GM04504 (cell line): ENCODE results near the gene FARP1.

Experiments used
- DNase-seq: peaks from one replicate; pipeline ENCODE4 v3.0.0-alpha.2; 2012; ENCODE audit warnings: low read depth

The FARP1 gene

DNA sequence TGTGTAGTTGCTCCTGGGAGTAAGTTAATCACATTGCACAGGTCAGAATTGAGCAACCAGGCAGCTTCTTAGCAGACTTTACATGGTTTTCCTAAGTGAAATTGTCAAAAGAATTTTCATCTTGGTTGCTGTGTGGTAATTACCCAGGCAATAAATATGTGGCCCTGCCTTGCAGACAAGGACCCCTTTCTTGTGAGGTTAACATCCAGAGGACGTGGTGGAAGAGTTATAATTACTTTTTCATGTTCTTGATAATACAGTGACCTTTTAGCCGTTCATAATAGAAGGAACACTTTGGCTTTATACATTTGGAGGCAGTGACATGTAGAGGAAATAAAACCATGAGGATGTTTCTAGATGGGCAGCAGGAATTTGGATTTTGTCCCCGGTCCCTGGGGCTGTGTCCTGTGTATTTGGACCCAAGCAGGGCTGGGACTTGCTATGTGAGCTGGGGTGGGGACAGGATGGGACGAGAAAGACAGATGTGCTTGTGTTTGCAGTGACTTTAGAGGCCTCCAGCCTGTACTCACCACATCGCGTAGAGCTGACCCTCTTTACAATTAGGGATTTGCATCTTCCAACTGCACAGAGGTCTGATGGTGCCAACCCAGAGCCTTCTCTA lies 277.8 kb downstream of the FARP1 start:
- no peak for DNase-seq

- DNase-seq, result no peak
Measured at GRCh38 chr13:98422046-98422445, 279.2 kb downstream of the FARP1 start.

DNA sequence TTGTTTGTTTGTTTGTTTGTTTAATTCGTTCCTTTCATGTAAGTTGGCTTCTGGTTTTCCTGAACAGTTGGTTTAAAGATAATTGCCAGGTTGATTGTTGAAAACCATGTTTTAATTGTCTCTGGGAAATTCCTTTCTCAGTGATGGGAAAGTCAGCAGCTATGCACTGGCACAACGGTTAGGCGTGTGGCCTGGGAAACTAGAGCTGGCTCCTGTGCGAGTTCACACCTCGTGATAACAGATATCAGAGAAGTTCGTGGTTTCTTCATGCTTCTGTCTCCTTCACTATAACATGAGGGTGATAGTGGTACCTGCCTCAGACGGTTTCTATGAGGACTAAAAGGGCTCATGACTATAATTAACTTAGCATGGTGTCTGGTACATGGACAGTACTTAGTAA lies 280.5 kb downstream of the FARP1 start:
- DNase-seq, result no peak

GRCh38 chr13:98427331-98427995 lies 284.6 kb downstream of the FARP1 start:
- no peak for DNase-seq

GRCh38 chr13:98428256-98428966 lies 285.5 kb downstream of the FARP1 start:
- no peak for DNase-seq

GRCh38 chr13:98429081-98429480 lies 286.2 kb downstream of the FARP1 start:
- DNase-seq, result no peak

DNA sequence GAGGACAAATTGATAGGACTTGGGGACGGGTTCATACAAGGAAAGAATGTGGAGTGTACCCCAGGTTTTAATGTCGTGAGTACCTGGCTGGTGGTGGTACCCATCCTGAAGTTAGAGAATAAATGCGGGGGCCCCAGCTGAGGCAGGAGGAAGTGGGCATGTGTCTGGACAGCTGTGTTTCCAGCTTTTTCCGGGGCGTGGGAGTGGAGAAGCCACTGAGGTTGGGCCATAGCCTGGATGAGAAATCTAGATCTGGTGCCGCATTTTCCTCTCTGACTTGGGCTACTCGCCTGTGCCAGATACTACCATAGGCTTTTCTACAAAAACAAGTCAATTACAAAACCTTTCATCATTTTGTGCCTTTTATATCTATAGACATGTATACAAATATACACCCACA lies 286.6 kb downstream of the FARP1 start:
- DNase-seq, result no peak

GRCh38 chr13:98429977-98430736 lies 287.3 kb downstream of the FARP1 start:
- no peak for DNase-seq

GRCh38 chr13:98432638-98433037 lies 289.7 kb downstream of the FARP1 start:
- no peak for DNase-seq

- no peak for DNase-seq
Measured at GRCh38 chr13:98433654-98434053, 290.8 kb downstream of the FARP1 start.

DNA sequence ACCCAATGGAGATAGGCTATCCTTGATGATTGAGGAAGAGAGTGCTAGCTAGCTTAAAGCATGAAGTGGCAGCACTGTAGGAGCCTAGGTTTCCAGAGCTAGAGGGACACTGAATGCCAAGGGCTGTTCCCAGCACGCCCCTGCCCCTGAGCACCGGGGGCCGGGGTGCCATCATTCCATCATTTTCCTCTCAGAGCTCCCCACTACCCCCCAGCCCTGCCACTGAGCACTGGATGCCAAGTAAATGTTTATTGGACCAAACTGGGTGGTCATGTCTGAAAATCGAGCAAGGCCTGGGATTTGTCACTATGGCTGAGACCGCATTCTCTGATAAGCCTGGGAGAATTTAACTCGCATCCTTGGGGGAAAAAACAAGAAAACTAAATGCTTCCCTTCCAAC lies 291.2 kb downstream of the FARP1 start:
- no peak for DNase-seq

GRCh38 chr13:98435376-98435775 lies 292.5 kb downstream of the FARP1 start:
- no peak for DNase-seq

- DNase-seq, result no peak
Measured at GRCh38 chr13:98436233-98436910, 293.5 kb downstream of the FARP1 start.

- no peak for DNase-seq
Measured at GRCh38 chr13:98438246-98439125, 295.6 kb downstream of the FARP1 start.

- no peak for DNase-seq
Measured at GRCh38 chr13:98439126-98439828, 296.4 kb downstream of the FARP1 start.

DNA sequence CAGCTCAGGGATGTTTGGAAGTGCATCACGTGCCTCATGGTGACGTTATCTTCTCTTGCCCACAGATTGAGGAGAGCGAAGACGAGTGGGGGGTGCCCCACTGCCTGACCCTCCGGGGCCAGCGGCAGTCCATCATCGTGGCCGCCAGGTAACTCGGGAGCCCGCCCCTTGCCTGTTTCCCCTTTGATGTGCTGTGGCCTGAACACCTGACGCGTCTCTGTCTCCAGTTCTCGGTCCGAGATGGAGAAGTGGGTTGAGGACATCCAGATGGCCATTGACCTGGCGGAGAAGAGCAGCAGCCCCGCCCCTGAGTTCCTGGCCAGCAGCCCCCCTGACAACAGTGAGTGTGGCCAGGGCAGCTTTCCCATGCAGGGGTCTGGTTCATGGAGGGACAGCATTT lies 297.0 kb downstream of the FARP1 start:
- DNase-seq, result no peak

DNA sequence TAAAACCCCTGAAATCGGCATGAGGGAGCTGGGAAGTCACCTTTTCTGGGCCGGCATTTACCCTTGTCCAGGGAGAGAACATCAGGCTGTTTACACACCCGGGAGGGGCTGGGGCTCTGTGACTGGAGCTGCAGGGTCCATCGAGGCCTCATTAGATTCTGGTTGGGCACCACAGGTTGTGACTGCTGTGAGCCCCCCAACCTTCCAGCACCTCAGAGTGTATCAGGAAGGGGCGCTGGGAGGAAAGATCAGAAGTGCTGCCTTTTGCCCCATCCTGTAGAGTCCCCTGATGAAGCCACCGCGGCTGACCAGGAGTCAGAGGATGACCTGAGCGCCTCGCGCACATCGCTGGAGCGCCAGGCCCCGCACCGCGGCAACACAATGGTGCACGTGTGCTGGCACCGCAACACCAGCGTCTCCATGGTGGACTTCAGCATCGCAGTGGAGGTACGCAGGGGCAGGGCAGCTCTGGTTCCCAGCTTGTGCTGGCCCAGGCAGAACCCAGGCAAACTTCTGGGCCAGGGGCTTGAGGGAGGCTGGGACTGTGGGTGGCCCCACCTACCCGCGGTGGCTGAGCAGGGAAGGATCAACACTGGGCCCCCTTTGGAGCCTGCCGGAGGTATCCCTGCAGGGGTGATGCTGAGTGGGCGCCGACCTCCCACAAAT lies 297.6 kb downstream of the FARP1 start:
- no peak for DNase-seq

DNA sequence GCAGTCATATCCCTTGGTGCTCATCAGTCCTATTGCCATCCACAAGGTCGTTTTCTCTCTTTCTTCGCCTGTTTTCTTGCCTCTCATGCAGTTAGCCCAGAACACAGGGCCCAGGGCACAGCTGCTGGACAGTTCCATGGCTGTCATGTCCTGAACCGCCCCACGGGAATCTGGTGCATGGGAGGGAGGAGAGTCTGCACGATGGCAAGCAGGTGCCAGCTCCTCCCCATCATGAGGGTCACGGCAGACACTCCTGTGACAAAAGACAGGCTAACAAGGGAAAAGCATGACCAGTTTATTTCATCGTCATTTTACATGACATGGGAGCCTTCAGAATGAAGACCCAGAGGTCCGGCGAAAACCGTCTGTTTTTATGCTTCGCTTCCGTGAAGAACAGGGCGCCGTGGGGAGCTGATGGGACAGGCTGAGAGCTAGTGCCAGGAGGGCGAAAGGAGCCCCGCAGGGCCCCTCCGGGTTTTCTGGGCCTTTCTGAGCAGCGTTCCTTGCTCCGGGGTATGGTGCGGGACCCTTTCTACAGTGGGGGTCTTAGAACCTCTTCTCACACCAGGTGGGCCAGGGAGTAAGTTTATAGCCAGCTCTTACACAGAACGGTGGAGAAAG lies 298.3 kb downstream of the FARP1 start:
- no peak for DNase-seq
